GM23338 (cell line): ENCODE results near the gene GEMIN2. TPM values are rescaled to one million over a fixed set of nuclear protein-coding genes. Genes with fewer than 3 reads are reported as not detected.

ENCODE experiments used
- ATAC-seq: fragments of 200-7000 bp; cut with Tn5 transposase; 3 replicates; pipeline ENCODE4 v1.9.1; 2020
- DNase-seq: peaks from one replicate; pipeline ENCODE4 v3.0.0-alpha.2; 2015; ENCODE audit warnings: low spot score
- H2AFZ ChIP-seq: fragments of 200-600 bp; sonication (generic); 2 replicates; pipeline ENCODE4 v1.8.0; 2016; ENCODE audit warnings: antibody characterized with exemption, mild to moderate bottlenecking, moderate library complexity
- H3F3A ChIP-seq: fragments of 200-600 bp; sonication (generic); replicated peaks from 2 replicates; pipeline ENCODE4 v1.8.0; 2017; ENCODE audit warnings: antibody characterized with exemption, mixed run types, low read depth
- H3K27ac ChIP-seq: fragments of 200-600 bp; sonication (generic); 2 replicates; pipeline ENCODE4 v1.6.1; 2016; ENCODE audit warnings: low read depth
- H3K27me3 ChIP-seq: fragments of 200-600 bp; sonication (generic); 2 replicates; pipeline ENCODE4 v1.8.0; 2016; ENCODE audit warnings: mild to moderate bottlenecking, mixed run types, moderate library complexity; ENCODE audit not compliant: insufficient read depth
- H3K36me3 ChIP-seq: fragments of 200-600 bp; sonication (generic); 2 replicates; pipeline ENCODE4 v1.8.0; 2016; ENCODE audit warnings: mild to moderate bottlenecking; ENCODE audit not compliant: insufficient read depth
- H3K4me1 ChIP-seq: fragments of 200-600 bp; sonication (generic); 2 replicates; pipeline ENCODE4 v1.8.0; 2016; ENCODE audit warnings: mild to moderate bottlenecking, moderate library complexity; ENCODE audit not compliant: insufficient read depth
- H3K4me2 ChIP-seq: fragments of 200-600 bp; sonication (generic); 2 replicates; pipeline ENCODE4 v1.7.1; 2017; ENCODE audit warnings: mixed run types
- H3K4me3 ChIP-seq: fragments of 200-600 bp; sonication (generic); 2 replicates; pipeline ENCODE4 v1.6.1; 2016; ENCODE audit warnings: mixed run types
- H3K79me2 ChIP-seq: fragments of 200-600 bp; sonication (generic); replicated peaks from 2 replicates; pipeline ENCODE4 v1.8.0; 2017; ENCODE audit warnings: mild to moderate bottlenecking; ENCODE audit not compliant: insufficient read depth
- H3K9me2 ChIP-seq: fragments of 200-600 bp; sonication (generic); 2 replicates; pipeline ENCODE4 v1.8.0; 2017; ENCODE audit not compliant: insufficient read depth
- H4K20me1 ChIP-seq: fragments of 200-600 bp; sonication (generic); replicated peaks from 2 replicates; pipeline ENCODE4 v1.8.0; 2017; ENCODE audit warnings: mild to moderate bottlenecking; ENCODE audit not compliant: insufficient read depth
- H3K27ac Mint-ChIP-seq: 2 replicates; pipeline ENCODE4 v1.8.0; 2020; ENCODE audit warnings: inconsistent platforms, mild to moderate bottlenecking, moderate library complexity, mixed read lengths
- H3K27me3 Mint-ChIP-seq: 3 replicates; pipeline ENCODE4 v1.8.0; 2022; ENCODE audit warnings: low read depth, mild to moderate bottlenecking, moderate library complexity, mixed read lengths, inconsistent platforms; ENCODE audit not compliant: insufficient read depth, poor library complexity
- H3K36me3 Mint-ChIP-seq: 3 replicates; pipeline ENCODE4 v1.8.0; 2021; ENCODE audit warnings: low read depth, mild to moderate bottlenecking, inconsistent platforms, moderate library complexity, mixed read lengths
- H3K4me1 Mint-ChIP-seq: 3 replicates; pipeline ENCODE4 v1.8.0; 2020; ENCODE audit warnings: mild to moderate bottlenecking, inconsistent platforms, mixed read lengths
- H3K4me3 Mint-ChIP-seq: 3 replicates; pipeline ENCODE4 v1.8.0; 2021; ENCODE audit warnings: moderate library complexity, mild to moderate bottlenecking, inconsistent platforms, mixed read lengths
- H3K9me3 Mint-ChIP-seq: 3 replicates; pipeline ENCODE4 v1.8.0; 2020; ENCODE audit warnings: moderate library complexity, mild to moderate bottlenecking, inconsistent platforms, mixed read lengths
- CREB1 ChIP-seq: fragments of 250-450 bp; sonication (Bioruptor Pico); IDR thresholded peaks from 2 replicates; pipeline ENCODE4 v1.5.0; 2020; ENCODE audit warnings: low read depth, mild to moderate bottlenecking, moderate library complexity
- CTCF ChIP-seq, 2 experiments: fragments of 200-600 bp in 1 of 2; sonication (generic) in 1 of 2; conservative IDR thresholded peaks; 2 replicates each; pipeline versions ENCODE4 v1.5.1 to v1.6.1; 2016 to 2017; ENCODE audit warnings: antibody characterized with exemption in 2 of 2, low read depth in 2 of 2, mild to moderate bottlenecking in 2 of 2, moderate library complexity in 1 of 2
- ETS1 ChIP-seq: IDR thresholded peaks from 2 replicates; pipeline ENCODE4 v1.6.1; 2016; ENCODE audit warnings: antibody characterized with exemption
- EZH2phosphoT487 ChIP-seq: fragments of 200-600 bp; sonication (generic); IDR thresholded peaks from one replicate; pipeline ENCODE4 v1.8.1; 2018; ENCODE audit warnings: antibody characterized with exemption; ENCODE audit not compliant: unreplicated experiment
- JUNB ChIP-seq: IDR thresholded peaks from one replicate; pipeline ENCODE4 v1.6.1; 2016; ENCODE audit warnings: antibody characterized with exemption; ENCODE audit not compliant: unreplicated experiment
- NANOG ChIP-seq: IDR thresholded peaks from 2 replicates; pipeline ENCODE4 v1.6.1; 2016; ENCODE audit warnings: antibody characterized with exemption, borderline replicate concordance
- POLR2AphosphoS5 ChIP-seq: IDR thresholded peaks from 2 replicates; pipeline ENCODE4 v1.6.1; 2016; ENCODE audit warnings: antibody characterized with exemption, low read depth
- REST ChIP-seq: IDR thresholded peaks from one replicate; pipeline ENCODE4 v1.6.1; 2018; ENCODE audit warnings: antibody characterized with exemption; ENCODE audit not compliant: unreplicated experiment
- STAT1 ChIP-seq: IDR thresholded peaks from one replicate; pipeline ENCODE4 v1.6.1; 2016; ENCODE audit warnings: antibody characterized with exemption; ENCODE audit not compliant: unreplicated experiment
- ZNF114 ChIP-seq: fragments of 250-450 bp; sonication (Bioruptor Pico); IDR thresholded peaks from 2 replicates; pipeline ENCODE4 v1.5.0; 2020; ENCODE audit warnings: mild to moderate bottlenecking, moderate library complexity
- ZNF331 ChIP-seq: fragments of 250-450 bp; sonication (Bioruptor Pico); IDR thresholded peaks from 2 replicates; pipeline ENCODE4 v1.5.0; 2020; ENCODE audit warnings: low read depth, mild to moderate bottlenecking, moderate library complexity
- ZNF462 ChIP-seq: fragments of 250-450 bp; sonication (Bioruptor Pico); IDR thresholded peaks from 2 replicates; pipeline ENCODE4 v1.5.0; 2020; ENCODE audit warnings: mild to moderate bottlenecking, moderate library complexity
- polyA plus RNA-seq: library from polyadenylated mRNA; unstranded; fragments of >200 nt; fragmentation: Nextera tagmentation; extraction: Ambion mirVana; gene quantifications from 2 replicates; pipeline ENCODE4 v1.2.1, GENCODE V29; 2016
- total RNA-seq: library from RNA; depleted of rRNA; stranded (reverse); fragments of >200 nt; shearing (Covaris generic); gene quantifications from 2 replicates; pipeline ENCODE4 v1.2.3, GENCODE V29; 2014

The GEMIN2 gene
- total and polyA plus RNA-seq, 2 experiments from 2014 or later = 37.0 to 61.6 TPM

- H3K36me3 Mint-ChIP-seq = peaks cover 12% of the 10 kb centered on the region
- Histone ChIP-seq H3K4me3 (no peak overlapping the region), H4K20me1 (peaks cover 38% of the 10 kb centered on the region), H3K27me3 (no peaks in the 10 kb centered on the region), H3K9me2 (no peaks in the 10 kb centered on the region), H3K79me2 (peaks cover 64% of the 10 kb centered on the region), H2AFZ (no peak overlapping the region), H3K4me1 (peaks cover 5% of the 10 kb centered on the region; the same call in 1 of the 2 replicates), H3F3A (peaks cover 64% of the 10 kb centered on the region), H3K27ac (peak overlapping the region; percentile 24), H3K36me3 (peaks cover 89% of the 10 kb centered on the region), H3K4me2 (no peak overlapping the region)
- H3K9me3 Mint-ChIP-seq = no peaks in the 10 kb centered on the region
- peaks cover 16% of the 10 kb centered on the region for H3K4me1 Mint-ChIP-seq
- H3K27ac Mint-ChIP-seq = no peak overlapping the region
- ATAC-seq = no peak
- no peak for DNase-seq
- H3K4me3 Mint-ChIP-seq = no peak overlapping the region
- peaks cover 14% of the 10 kb centered on the region for H3K27me3 Mint-ChIP-seq
- no peak for TF ChIP-seq POLR2AphosphoS5
- no peak for TF ChIP-seq STAT1
- no peak for TF ChIP-seq ETS1
- TF ChIP-seq REST = no peak
- TF ChIP-seq ZNF462 (CRISPR knock-in tag) = no peak
- TF ChIP-seq ZNF331 (CRISPR knock-in tag) = no peak
- no peak for TF ChIP-seq JUNB
- no peak for TF ChIP-seq CTCF (conservative IDR thresholded peaks at IDR 0.05; ENCODE audit: low read depth in 2 of 2)
- TF ChIP-seq ZNF114 (CRISPR knock-in tag) = no peak
- no peak for TF ChIP-seq EZH2phosphoT487
- TF ChIP-seq CREB1 (CRISPR knock-in tag) = no peak
- no peak for TF ChIP-seq NANOG
These were observed 66.4 kb downstream of the GEMIN2 start for GRCh38 chr14:39180553-39180952.
